ENCODE measurements around the gene TNFRSF13B.

DNA sequence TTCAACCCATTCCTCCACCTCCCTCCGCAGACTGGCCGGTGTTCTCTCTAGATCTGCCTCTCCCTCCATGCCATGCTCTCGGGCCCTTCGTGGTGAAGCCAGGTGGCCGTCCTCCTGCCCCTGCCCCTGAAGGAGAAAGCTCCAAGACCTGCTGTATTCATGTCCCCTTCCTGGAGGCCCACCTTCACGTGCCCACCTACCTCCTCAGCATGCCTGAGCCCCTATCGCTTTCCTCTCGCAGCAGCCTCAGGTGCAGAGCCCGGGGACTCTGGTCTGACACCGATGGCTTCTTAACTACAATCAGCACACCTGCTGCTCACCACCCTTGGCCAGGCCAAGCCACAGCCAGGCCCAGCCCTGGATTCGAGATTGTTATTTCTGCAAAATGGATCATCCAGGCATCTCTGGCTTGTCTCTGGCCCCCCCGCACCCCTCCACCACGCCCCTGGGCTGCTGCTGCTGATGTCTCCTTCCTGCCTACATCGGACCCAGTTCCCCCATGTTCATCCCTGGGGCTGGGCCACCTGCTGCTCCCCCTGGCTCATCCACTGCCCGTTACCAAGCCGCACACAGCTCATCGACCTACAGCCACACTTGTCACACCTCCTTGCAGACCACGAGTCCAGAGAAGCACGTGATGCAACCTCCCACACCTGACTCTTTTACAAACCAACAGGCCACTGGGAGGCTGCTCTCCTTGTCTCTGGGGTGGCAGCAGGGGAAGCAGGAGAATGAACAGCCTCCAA lies 32.5 kb upstream of the TNFRSF13B start:
- no peak for TF ChIP-seq CTCF (IDR thresholded peaks at IDR 0.05; ENCODE audit: borderline replicate concordance, extremely low read depth, low read length, poor library complexity, severe bottlenecking)
- TF ChIP-seq EZH2 (IDR thresholded peaks at IDR 0.05; ENCODE audit: borderline replicate concordance, low read depth, low read length, severe bottlenecking): no peak

All from DND-41 (cell line).